Cardiac muscle cell (in vitro differentiated cells and primary cell): ENCODE results near the gene CCNQ. TPM values are rescaled to one million over a fixed set of nuclear protein-coding genes. Genes with fewer than 3 reads are reported as not detected.

Experiments used
- DNase-seq, 2 donors: peaks; one replicate each; pipeline versions ENCODE4 v3.0.0 to v3.0.0-alpha.2; 2010 to 2017; ENCODE audit warnings: low read depth in 1 of 2, low spot score in 1 of 2
- H3K27ac ChIP-seq: fragments of 200-600 bp; sonication (generic); 2 replicates; pipeline ENCODE4 v1.5.1; 2016
- H3K27me3 ChIP-seq: fragments of 200-600 bp; sonication (generic); 2 replicates; pipeline ENCODE4 v1.6.0; 2016; ENCODE audit warnings: control low read depth
- H3K36me3 ChIP-seq: fragments of 200-600 bp; sonication (generic); 2 replicates; pipeline ENCODE4 v1.5.1; 2016; ENCODE audit warnings: control low read depth
- H3K4me1 ChIP-seq: fragments of 200-600 bp; sonication (generic); 2 replicates; pipeline ENCODE4 v1.8.1; 2017; ENCODE audit warnings: low read depth, mild to moderate bottlenecking, mixed run types
- H3K4me3 ChIP-seq: fragments of 200-600 bp; sonication (generic); 2 replicates; pipeline ENCODE4 v1.5.1; 2016; ENCODE audit warnings: mild to moderate bottlenecking
- H3K9me3 ChIP-seq: fragments of 200-600 bp; sonication (generic); 2 replicates; pipeline ENCODE4 v1.5.1; 2017; ENCODE audit warnings: low read depth, mild to moderate bottlenecking, control low read depth
- polyA plus RNA-seq: library from polyadenylated mRNA; unstranded; fragments of >200 nt; fragmentation: Nextera tagmentation; extraction: Ambion mirVana; gene quantifications from 2 replicates; pipeline ENCODE4 v1.2.1, GENCODE V29; 2016
- total RNA-seq: library from RNA; depleted of rRNA; stranded (reverse); fragments of >200 nt; gene quantifications from 2 replicates; pipeline ENCODE4 v1.2.3, GENCODE V29; 2016
- TF ChIP-seq, protein P1 (sequence below): IDR thresholded peaks from 2 replicates; pipeline ENCODE4 v1.5.1; 2012; ENCODE audit warnings: low read depth, mild to moderate bottlenecking, low read length

The CCNQ gene
- total and polyA plus RNA-seq, 2 experiments from 2014 or later: 28.5 to 37.0 TPM

DNA sequence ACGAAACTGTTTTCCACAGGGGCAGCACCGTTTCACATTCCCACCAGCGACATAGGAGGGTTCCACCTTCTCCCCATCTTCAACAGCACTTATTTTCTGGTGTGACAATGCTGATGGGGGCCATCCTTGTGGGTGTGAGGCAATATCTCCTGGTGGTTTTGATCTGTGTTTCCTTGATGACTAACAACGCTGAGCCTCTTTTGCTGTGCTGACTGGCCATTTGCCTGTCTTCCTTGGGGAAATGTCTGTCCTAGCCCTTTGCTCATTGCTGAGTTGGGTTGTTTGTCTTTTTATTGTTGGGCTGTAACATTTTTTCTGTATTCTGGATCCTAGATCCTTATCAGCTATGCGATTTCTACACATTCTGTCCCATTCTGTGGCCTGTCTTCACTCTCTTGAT lies 47.8 kb downstream of the CCNQ start:
- no peaks in the 10 kb centered on the region for H3K9me3 ChIP-seq
- no peak overlapping the region for H3K4me3 ChIP-seq
- DNase-seq: peak in 1 of 2 donors; percentile 29
- H3K27ac ChIP-seq: no peak overlapping the region
- H3K27me3 ChIP-seq: no peaks in the 10 kb centered on the region
- no peaks in the 10 kb centered on the region for H3K4me1 ChIP-seq
- H3K36me3 ChIP-seq: no peaks in the 10 kb centered on the region
- TF ChIP-seq, protein P1, sequence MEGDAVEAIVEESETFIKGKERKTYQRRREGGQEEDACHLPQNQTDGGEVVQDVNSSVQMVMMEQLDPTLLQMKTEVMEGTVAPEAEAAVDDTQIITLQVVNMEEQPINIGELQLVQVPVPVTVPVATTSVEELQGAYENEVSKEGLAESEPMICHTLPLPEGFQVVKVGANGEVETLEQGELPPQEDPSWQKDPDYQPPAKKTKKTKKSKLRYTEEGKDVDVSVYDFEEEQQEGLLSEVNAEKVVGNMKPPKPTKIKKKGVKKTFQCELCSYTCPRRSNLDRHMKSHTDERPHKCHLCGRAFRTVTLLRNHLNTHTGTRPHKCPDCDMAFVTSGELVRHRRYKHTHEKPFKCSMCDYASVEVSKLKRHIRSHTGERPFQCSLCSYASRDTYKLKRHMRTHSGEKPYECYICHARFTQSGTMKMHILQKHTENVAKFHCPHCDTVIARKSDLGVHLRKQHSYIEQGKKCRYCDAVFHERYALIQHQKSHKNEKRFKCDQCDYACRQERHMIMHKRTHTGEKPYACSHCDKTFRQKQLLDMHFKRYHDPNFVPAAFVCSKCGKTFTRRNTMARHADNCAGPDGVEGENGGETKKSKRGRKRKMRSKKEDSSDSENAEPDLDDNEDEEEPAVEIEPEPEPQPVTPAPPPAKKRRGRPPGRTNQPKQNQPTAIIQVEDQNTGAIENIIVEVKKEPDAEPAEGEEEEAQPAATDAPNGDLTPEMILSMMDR: no peak

DNA sequence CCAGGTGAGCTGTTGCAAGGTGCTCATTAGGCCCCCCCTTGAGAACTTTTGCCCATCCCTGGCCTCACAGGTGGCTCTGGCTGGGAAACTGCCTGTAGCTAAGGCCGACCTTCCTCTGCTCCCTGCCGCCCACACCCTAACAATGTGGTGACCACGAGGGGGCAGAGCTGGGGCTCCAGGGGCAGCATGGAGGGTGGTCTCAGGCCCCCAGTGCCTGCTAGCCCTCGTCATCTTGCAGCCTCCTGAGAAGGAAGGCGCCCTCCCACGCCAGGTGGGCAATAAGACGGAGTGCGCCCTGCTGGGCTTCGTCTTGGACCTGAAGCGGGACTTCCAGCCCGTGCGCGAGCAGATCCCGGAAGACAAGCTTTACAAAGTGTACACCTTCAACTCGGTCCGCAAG lies 49.1 kb downstream of the CCNQ start:
- H3K4me1 ChIP-seq: no peaks in the 10 kb centered on the region
- DNase-seq: no peak
- H3K4me3 ChIP-seq: no peak overlapping the region
- TF ChIP-seq, protein P1: no peak
- H3K27me3 ChIP-seq: no peaks in the 10 kb centered on the region
- no peaks in the 10 kb centered on the region for H3K9me3 ChIP-seq
- H3K36me3 ChIP-seq: no peaks in the 10 kb centered on the region
- H3K27ac ChIP-seq: no peak overlapping the region

DNA sequence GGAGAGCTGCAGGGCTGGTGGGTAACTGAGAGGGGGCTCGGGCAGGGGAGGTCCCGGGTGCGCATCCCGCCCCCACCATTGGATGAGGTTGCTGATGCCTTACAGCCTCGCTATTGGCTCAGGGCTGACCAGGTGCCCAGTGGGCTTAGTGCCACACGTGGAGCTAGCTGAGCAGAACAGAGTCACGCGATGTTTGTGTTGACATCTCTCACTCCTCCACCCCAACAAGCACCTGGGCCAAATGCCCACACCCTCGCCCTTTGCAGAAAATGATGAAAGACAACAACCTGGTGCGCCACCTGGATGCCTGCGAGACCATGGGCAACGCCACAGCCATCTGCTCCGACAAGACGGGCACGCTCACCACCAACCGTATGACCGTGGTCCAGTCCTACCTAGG lies 49.7 kb downstream of the CCNQ start:
- no peak overlapping the region for H3K4me3 ChIP-seq
- H3K27me3 ChIP-seq: no peaks in the 10 kb centered on the region
- TF ChIP-seq, protein P1: no peak
- H3K9me3 ChIP-seq: no peaks in the 10 kb centered on the region
- no peak overlapping the region for H3K27ac ChIP-seq
- no peak for DNase-seq
- H3K36me3 ChIP-seq: no peaks in the 10 kb centered on the region
- H3K4me1 ChIP-seq: no peaks in the 10 kb centered on the region

DNA sequence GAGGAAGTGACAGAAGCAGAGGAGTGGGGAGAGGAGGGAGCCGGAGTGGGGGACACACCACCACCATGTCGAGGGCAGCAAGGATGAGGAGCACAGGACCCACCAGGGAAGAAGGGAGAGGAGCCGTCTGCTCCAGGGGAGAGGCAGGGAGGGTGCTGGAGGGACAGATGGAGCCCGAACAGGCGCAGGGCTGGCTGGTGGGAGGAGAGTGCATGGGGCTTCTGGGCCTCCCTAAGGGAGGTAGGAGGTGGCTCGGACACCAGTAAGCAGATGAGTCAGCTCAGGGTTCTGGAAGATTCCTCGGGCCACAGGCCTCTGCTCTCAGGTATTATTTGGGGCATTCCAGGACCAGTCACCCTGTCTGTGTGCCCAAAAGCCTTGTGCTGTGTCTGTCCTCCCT lies 51.7 kb downstream of the CCNQ start:
- Histone ChIP-seq H3K27me3 (no peaks in the 10 kb centered on the region), H3K9me3 (no peaks in the 10 kb centered on the region), H3K4me3 (no peak overlapping the region), H3K36me3 (no peaks in the 10 kb centered on the region), H3K4me1 (no peaks in the 10 kb centered on the region), H3K27ac (no peak overlapping the region)
- TF ChIP-seq, protein P1: no peak
- DNase-seq: no peak

DNA sequence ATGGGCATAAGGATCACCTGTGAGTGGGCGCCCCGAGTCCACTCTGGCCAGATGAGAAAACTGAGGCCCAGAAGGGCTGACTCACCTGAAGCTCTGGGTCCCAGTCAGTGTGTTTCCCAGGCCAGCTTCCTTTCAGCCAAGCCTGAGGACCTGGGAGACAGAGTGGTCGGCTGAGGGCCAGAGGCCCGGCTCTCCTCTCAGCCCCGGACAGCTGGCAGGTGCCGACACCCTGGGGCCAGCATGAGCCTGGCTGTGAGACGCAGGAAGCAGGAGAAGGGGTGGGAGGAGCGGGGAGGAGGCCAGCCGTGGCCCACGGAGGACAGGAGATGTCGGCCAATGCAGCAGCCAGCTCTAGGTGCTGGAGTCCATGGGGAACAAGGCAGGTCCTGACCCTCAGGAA lies 52.6 kb downstream of the CCNQ start:
- H3K4me3 ChIP-seq: no peak overlapping the region
- no peaks in the 10 kb centered on the region for H3K9me3 ChIP-seq
- no peaks in the 10 kb centered on the region for H3K27me3 ChIP-seq
- DNase-seq: no peak
- TF ChIP-seq, protein P1: no peak
- H3K4me1 ChIP-seq: no peaks in the 10 kb centered on the region
- H3K27ac ChIP-seq: no peak overlapping the region
- no peaks in the 10 kb centered on the region for H3K36me3 ChIP-seq

DNA sequence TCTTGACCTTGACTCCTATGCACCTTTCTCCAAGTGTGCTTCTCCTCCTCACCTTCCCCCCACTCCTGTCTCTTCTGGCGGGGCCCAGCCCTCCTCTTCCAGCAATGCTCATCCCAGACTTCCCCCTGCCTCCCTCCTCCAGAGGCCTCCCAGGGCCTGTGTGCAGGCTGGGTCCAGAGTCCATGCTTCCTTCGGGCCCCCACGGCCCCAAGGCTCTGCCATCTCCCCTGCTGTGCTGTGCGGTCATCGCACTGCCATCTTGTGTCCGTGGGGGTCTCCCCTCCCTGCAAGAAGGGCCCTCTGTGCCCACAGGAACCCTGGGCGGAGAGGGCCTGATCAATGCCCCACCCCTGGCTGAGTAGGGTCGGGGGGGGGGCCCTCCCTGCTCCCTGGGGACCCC lies 54.2 kb downstream of the CCNQ start:
- H3K4me1 ChIP-seq: no peaks in the 10 kb centered on the region
- H3K4me3 ChIP-seq: no peak overlapping the region
- H3K27me3 ChIP-seq: no peaks in the 10 kb centered on the region
- H3K36me3 ChIP-seq: no peaks in the 10 kb centered on the region
- H3K9me3 ChIP-seq: no peaks in the 10 kb centered on the region
- no peak for DNase-seq
- no peak overlapping the region for H3K27ac ChIP-seq
- TF ChIP-seq, protein P1: no peak
